MM.1S (cell line): ENCODE measurements around the gene SPECC1.

Source experiments
- DNase-seq: peaks from one replicate; pipeline ENCODE4 v3.0.0-alpha.2; 2015
- H2AFZ ChIP-seq: fragments of 300-600 bp; sonication (generic); 2 replicates; pipeline ENCODE4 v1.6.0; 2016; ENCODE audit warnings: antibody characterized with exemption, low read length
- H3F3A ChIP-seq: fragments of 300-600 bp; sonication (generic); 2 replicates; pipeline ENCODE4 v1.6.1; 2016; ENCODE audit warnings: mild to moderate bottlenecking, antibody characterized with exemption, low read length, moderate library complexity, mixed read lengths; ENCODE audit not compliant: insufficient read depth
- H3K27ac ChIP-seq: fragments of 300-600 bp; sonication (generic); 2 replicates; pipeline ENCODE4 v1.5.1; 2016; ENCODE audit warnings: mild to moderate bottlenecking, low read length
- H3K27me3 ChIP-seq: fragments of 300-600 bp; sonication (generic); replicated peaks from 2 replicates; pipeline ENCODE4 v1.6.0; 2016; ENCODE audit warnings: low read length; ENCODE audit not compliant: insufficient read depth
- H3K36me3 ChIP-seq: fragments of 300-600 bp; sonication (generic); replicated peaks from 2 replicates; pipeline ENCODE4 v1.6.1; 2016; ENCODE audit warnings: mild to moderate bottlenecking, low read length, mixed read lengths; ENCODE audit not compliant: insufficient read depth
- H3K4me1 ChIP-seq: fragments of 300-600 bp; sonication (generic); 2 replicates; pipeline ENCODE4 v1.6.1; 2016; ENCODE audit warnings: low read length, mixed read lengths
- H3K4me2 ChIP-seq: fragments of 300-600 bp; sonication (generic); 2 replicates; pipeline ENCODE4 v1.6.0; 2016; ENCODE audit warnings: low read depth, low read length
- H3K4me3 ChIP-seq: fragments of 300-600 bp; sonication (generic); 2 replicates; pipeline ENCODE4 v1.5.1; 2016; ENCODE audit warnings: low read length, mixed read lengths
- H3K79me2 ChIP-seq: fragments of 300-600 bp; sonication (generic); 2 replicates; pipeline ENCODE4 v1.6.1; 2016; ENCODE audit warnings: mixed run types, low read length, mixed read lengths
- H3K9ac ChIP-seq: fragments of 300-600 bp; sonication (generic); 2 replicates; pipeline ENCODE4 v1.6.1; 2016; ENCODE audit warnings: low read length, mixed read lengths
- H3K9me2 ChIP-seq: fragments of 300-600 bp; sonication (generic); replicated peaks from 2 replicates; pipeline ENCODE4 v1.6.1; 2016; ENCODE audit warnings: mild to moderate bottlenecking, low read length, mixed read lengths; ENCODE audit not compliant: insufficient read depth
- H3K9me3 ChIP-seq: fragments of 300-600 bp; sonication (generic); replicated peaks from 2 replicates; pipeline ENCODE4 v1.6.1; 2016; ENCODE audit warnings: mild to moderate bottlenecking, low read length, mixed read lengths; ENCODE audit not compliant: insufficient read depth
- H4K20me1 ChIP-seq: fragments of 300-600 bp; sonication (generic); 2 replicates; pipeline ENCODE4 v1.6.1; 2016; ENCODE audit warnings: mild to moderate bottlenecking, low read length, moderate library complexity, mixed read lengths; ENCODE audit not compliant: insufficient read depth
- CTCF ChIP-seq: fragments of 300-600 bp; sonication (generic); IDR thresholded peaks from 2 replicates; pipeline ENCODE4 v1.5.1; 2016; ENCODE audit warnings: antibody characterized with exemption, low read length, mixed read lengths
- EZH2 ChIP-seq: fragments of 300-600 bp; sonication (generic); optimal IDR thresholded peaks from 2 replicates; pipeline ENCODE3; 2017; ENCODE audit warnings: low read depth, mild to moderate bottlenecking, antibody characterized with exemption, low read length, mixed read lengths
- EZH2phosphoT487 ChIP-seq: fragments of 300-600 bp; sonication (generic); IDR thresholded peaks from 2 replicates; pipeline ENCODE4 v1.6.1; 2018; ENCODE audit warnings: antibody characterized with exemption, low read length

The SPECC1 gene

GRCh38 chr17:20179041-20179440 lies 169.9 kb downstream of the SPECC1 start:
- no peaks in the 10 kb centered on the region for H3K27me3 ChIP-seq
- TF ChIP-seq CTCF = no peak
- no peak for TF ChIP-seq EZH2
- TF ChIP-seq EZH2phosphoT487 = no peak
- no peaks in the 10 kb centered on the region for H3K9me2 ChIP-seq
- no peak overlapping the region for H3K4me2 ChIP-seq
- H3K9ac ChIP-seq = no peak overlapping the region
- no peak overlapping the region for H3K4me3 ChIP-seq
- H4K20me1 ChIP-seq = 0 out of 2 replicates have a peak, but pooled peaks cover 9% of the 10 kb centered on the region
- H3K4me1 ChIP-seq = no peaks in the 10 kb centered on the region
- DNase-seq = no peak
- H3K9me3 ChIP-seq = no peaks in the 10 kb centered on the region
- H3K36me3 ChIP-seq = no peaks in the 10 kb centered on the region
- no peak overlapping the region for H2AFZ ChIP-seq
- H3K27ac ChIP-seq = no peak overlapping the region
- H3F3A ChIP-seq = no peaks in the 10 kb centered on the region
- peaks cover 40% of the 10 kb centered on the region for H3K79me2 ChIP-seq

GRCh38 chr17:20180661-20181060 lies 171.5 kb downstream of the SPECC1 start:
- Histone ChIP-seq H3K4me3 (no peak overlapping the region), H3K27me3 (no peaks in the 10 kb centered on the region), H4K20me1 (0 out of 2 replicates have a peak, but pooled peaks cover 9% of the 10 kb centered on the region), H3K4me2 (no peak overlapping the region), H3K36me3 (no peaks in the 10 kb centered on the region), H3K9ac (no peak overlapping the region), H3K79me2 (peaks cover 34% of the 10 kb centered on the region), H3K4me1 (no peaks in the 10 kb centered on the region), H3F3A (no peaks in the 10 kb centered on the region), H2AFZ (no peak overlapping the region), H3K9me2 (no peaks in the 10 kb centered on the region), H3K27ac (no peak overlapping the region), H3K9me3 (no peaks in the 10 kb centered on the region)
- TF ChIP-seq EZH2phosphoT487 (no peak), CTCF (no peak), EZH2 (no peak)
- no peak for DNase-seq

GRCh38 chr17:20184181-20184580 lies 175.0 kb downstream of the SPECC1 start:
- Histone ChIP-seq H3K9me3 (no peaks in the 10 kb centered on the region), H2AFZ (no peak overlapping the region), H3K79me2 (peaks cover 15% of the 10 kb centered on the region), H3K4me1 (no peaks in the 10 kb centered on the region), H3K9me2 (no peaks in the 10 kb centered on the region), H3F3A (no peaks in the 10 kb centered on the region), H3K36me3 (no peaks in the 10 kb centered on the region), H3K9ac (no peak overlapping the region), H3K4me2 (no peak overlapping the region), H3K4me3 (no peak overlapping the region), H4K20me1 (0 out of 2 replicates have a peak, but pooled peaks cover 2% of the 10 kb centered on the region), H3K27ac (no peak overlapping the region), H3K27me3 (no peaks in the 10 kb centered on the region)
- TF ChIP-seq EZH2 = no peak
- TF ChIP-seq EZH2phosphoT487 = no peak
- TF ChIP-seq CTCF = no peak
- DNase-seq = no peak
